Sigmoid colon (tissue), 7 donors: ENCODE data around the gene AP2A1. TPM values are rescaled to one million over a fixed set of nuclear protein-coding genes. Genes with fewer than 3 reads are reported as not detected.

ENCODE experiments used
- DNase-seq: peaks from one replicate; pipeline ENCODE4 v3.0.0-alpha.2; 2019
- H3K27ac ChIP-seq, 4 donors: fragments of 200-600 bp; sonication (generic); one replicate each; pipeline ENCODE4 v1.5.1; 2016 to 2019; ENCODE audit warnings: mild to moderate bottlenecking in 1 of 4
- H3K27me3 ChIP-seq, 3 donors: fragments of 200-600 bp; sonication (generic); one replicate each; pipeline ENCODE4 v1.5.1; 2019; ENCODE audit warnings: mild to moderate bottlenecking in 1 of 3
- H3K36me3 ChIP-seq, 4 donors: fragments of 200-600 bp; sonication (generic); one replicate each; pipeline ENCODE4 v1.5.1; 2016 to 2019
- H3K4me1 ChIP-seq, 4 donors: fragments of 200-600 bp; sonication (generic); one replicate each; pipeline ENCODE4 v1.5.1; 2017 to 2019
- H3K4me3 ChIP-seq, 4 donors: fragments of 200-600 bp; sonication (generic); one replicate each; pipeline ENCODE4 v1.5.1; 2017 to 2019; ENCODE audit warnings: mild to moderate bottlenecking in 2 of 4, moderate library complexity in 1 of 4
- H3K9me3 ChIP-seq, 4 donors: fragments of 200-600 bp in 3 of 4; sonication (generic) in 3 of 4; one replicate each; pipeline versions ENCODE4 v1.5.1 to v1.6.1; 2013 to 2019
- EP300 ChIP-seq, 4 donors: sonication (generic); formaldehyde crosslinking; IDR thresholded peaks; one replicate each; pipeline ENCODE4 v1.6.1; 2017; ENCODE audit warnings: antibody characterized with exemption in 4 of 4
- POLR2A ChIP-seq, 2 donors: fragments of 450-650 bp; IDR thresholded peaks; one replicate each; pipeline ENCODE4 v1.6.1; 2016; ENCODE audit warnings: antibody characterized with exemption in 2 of 2, mild to moderate bottlenecking in 2 of 2, moderate library complexity in 2 of 2
- POLR2AphosphoS5 ChIP-seq, 4 donors: sonication (generic); formaldehyde crosslinking; IDR thresholded peaks; one replicate each; pipeline ENCODE4 v1.6.1; 2017; ENCODE audit warnings: antibody characterized with exemption in 4 of 4
- WGBS, 2 donors: extraction: QIAGEN DNeasy Blood & Tissue Kit; methylation state at CpG; one replicate each; pipeline ENCODE4 v1.1.7; 2013; 5-methylcytosine and 5-hydroxymethylcytosine counted together
- intact Hi-C: fragments of 100-400 bp; cut with DNase I; formaldehyde crosslinking; loops from one replicate; pipeline ENCODE4 v1.15.1; 2023
- polyA plus RNA-seq, 3 donors: library from polyadenylated mRNA; stranded (reverse); fragments of 200-250 nt; gene quantifications; one replicate each; pipeline ENCODE4 v1.2.3, GENCODE V29; 2013
- total RNA-seq, 4 donors: library from RNA; depleted of rRNA; stranded (reverse); fragments of >200 nt; gene quantifications; one replicate each; pipeline ENCODE4 v1.1.0, GENCODE V29; 2016
- TF ChIP-seq, protein P1 (sequence below), 4 experiments: fragments of 450-650 bp in 3 of 4; fragments of 200-600 bp in 1 of 4; IDR thresholded peaks; one replicate each; pipeline ENCODE4 v1.5.1; 2016 to 2019; ENCODE audit warnings: antibody characterized with exemption in 4 of 4, mild to moderate bottlenecking in 3 of 4, moderate library complexity in 2 of 4
- donor health status: healthy with polysubstance abuse.
- donor health status: Bipolar disorder and iron deficiency.
- donor health status: healthy.

Gene AP2A1
- total and polyA plus RNA-seq, 7 donors, result 33.0 to 81.1 (median 50.7) TPM

DNA sequence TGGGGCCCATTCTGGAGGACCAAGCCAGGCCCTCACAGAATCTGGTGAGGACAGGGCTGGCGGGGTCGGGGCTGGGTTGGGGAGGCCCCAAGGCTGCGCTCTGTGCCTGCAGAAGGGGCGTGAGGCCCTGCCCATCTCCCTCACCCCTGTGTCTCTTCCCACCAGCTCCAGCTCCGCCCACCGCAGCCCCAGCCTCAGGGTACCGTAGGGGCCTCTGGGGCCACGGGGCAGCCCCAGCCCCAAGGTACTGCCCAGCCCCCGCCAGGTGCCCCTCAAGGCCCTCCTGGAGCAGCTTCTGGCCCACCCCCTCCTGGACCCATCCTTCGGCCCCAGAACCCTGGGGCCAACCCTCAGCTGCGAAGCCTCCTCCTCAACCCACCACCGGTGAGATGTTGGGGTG is 68.8 kb downstream of the AP2A1 start:
- DNase-seq, result no peak
- peaks cover 0 to 14% (median 7%) of the 10 kb centered on the region in 4 donors for H3K4me1 ChIP-seq
- 97 to 98% methylated on average over 12 of the region's 12 CpGs for WGBS, 2 donors
- no peak overlapping the region for H3K4me3 ChIP-seq
- intact Hi-C loops, result no loop called here
- peaks cover 40 to 88% (median 76%) of the 10 kb centered on the region in 4 donors for H3K36me3 ChIP-seq
- TF ChIP-seq POLR2A (IDR thresholded peaks at IDR 0.05) (no peak), POLR2AphosphoS5 (IDR thresholded peaks at IDR 0.05) (no peak), EP300 (IDR thresholded peaks at IDR 0.05) (no peak)
- TF ChIP-seq, protein P1, sequence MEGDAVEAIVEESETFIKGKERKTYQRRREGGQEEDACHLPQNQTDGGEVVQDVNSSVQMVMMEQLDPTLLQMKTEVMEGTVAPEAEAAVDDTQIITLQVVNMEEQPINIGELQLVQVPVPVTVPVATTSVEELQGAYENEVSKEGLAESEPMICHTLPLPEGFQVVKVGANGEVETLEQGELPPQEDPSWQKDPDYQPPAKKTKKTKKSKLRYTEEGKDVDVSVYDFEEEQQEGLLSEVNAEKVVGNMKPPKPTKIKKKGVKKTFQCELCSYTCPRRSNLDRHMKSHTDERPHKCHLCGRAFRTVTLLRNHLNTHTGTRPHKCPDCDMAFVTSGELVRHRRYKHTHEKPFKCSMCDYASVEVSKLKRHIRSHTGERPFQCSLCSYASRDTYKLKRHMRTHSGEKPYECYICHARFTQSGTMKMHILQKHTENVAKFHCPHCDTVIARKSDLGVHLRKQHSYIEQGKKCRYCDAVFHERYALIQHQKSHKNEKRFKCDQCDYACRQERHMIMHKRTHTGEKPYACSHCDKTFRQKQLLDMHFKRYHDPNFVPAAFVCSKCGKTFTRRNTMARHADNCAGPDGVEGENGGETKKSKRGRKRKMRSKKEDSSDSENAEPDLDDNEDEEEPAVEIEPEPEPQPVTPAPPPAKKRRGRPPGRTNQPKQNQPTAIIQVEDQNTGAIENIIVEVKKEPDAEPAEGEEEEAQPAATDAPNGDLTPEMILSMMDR (IDR thresholded peaks at IDR 0.05), result no peak
- no peaks in the 10 kb centered on the region for H3K9me3 ChIP-seq
- H3K27me3 ChIP-seq, result no peaks in the 10 kb centered on the region
- H3K27ac ChIP-seq, result no peak overlapping the region

DNA sequence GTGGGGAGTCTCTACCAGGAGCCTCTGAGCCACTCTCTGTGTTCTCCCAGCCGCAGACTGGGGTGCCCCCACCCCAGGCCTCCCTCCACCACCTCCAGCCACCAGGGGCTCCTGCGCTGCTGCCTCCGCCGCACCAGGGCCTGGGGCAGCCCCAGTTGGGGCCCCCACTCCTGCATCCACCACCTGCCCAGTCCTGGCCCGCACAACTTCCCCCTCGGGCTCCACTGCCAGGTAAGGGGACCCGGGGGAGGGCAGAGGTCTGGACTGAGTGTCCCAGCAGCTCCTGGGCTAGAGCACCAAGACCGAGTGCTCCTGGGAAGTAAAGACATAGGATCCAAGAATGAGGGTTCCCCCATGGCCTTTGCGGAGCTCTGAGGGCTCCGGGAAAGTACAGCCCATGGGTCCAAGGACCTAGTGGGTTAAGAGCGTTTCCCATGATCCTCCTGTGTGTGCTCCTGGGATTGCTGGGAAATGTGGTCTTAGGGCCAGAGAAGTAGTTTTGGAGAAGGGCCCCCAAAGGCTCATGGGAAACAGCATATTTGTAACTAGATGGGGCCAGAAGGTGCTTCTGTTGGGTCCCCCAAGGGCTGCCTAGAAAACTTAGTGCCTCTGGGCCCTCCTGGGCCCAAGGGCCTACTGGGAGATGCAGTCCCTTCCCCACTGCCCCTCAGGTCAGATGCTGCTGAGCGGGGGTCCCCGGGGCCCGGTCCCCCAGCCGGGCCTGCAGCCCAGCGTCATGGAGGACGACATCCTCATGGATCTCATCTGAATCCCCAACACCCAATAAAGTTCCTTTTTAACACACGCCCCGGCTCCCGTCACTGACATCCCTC is 69.6 kb downstream of the AP2A1 start:
- TF ChIP-seq POLR2AphosphoS5 (IDR thresholded peaks at IDR 0.05), result no peak
- TF ChIP-seq, protein P1 (IDR thresholded peaks at IDR 0.05), result no peak
- no peak for TF ChIP-seq EP300 (IDR thresholded peaks at IDR 0.05)
- no peak for TF ChIP-seq POLR2A (IDR thresholded peaks at IDR 0.05)
- intact Hi-C loops, result no loop called here
- Histone ChIP-seq H3K27me3 (no peaks in the 10 kb centered on the region), H3K4me3 (no peak overlapping the region), H3K9me3 (no peaks in the 10 kb centered on the region), H3K4me1 (peaks cover 0 to 16% (median 7%) of the 10 kb centered on the region in 4 donors), H3K27ac (no peak overlapping the region), H3K36me3 (peaks cover 32 to 80% (median 68%) of the 10 kb centered on the region in 4 donors)
- WGBS, 2 donors, result 97% methylated on average over 20 of the region's 20 CpGs
- no peak for DNase-seq

DNA sequence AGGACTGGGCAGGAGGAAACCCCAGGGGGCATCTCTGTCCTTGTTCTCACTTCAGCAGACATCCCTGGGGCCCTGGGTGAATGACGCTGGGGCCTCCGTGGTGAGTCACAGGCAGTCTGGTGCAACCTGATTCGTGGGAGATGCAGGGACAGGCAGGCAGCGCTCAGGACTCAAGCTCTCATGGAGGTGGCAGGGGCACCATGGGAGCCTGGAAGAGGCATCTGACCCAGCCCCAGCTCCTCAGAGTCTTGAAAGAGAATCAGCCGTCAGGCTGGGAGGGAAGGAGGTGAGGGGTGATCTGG is 70.2 kb downstream of the AP2A1 start:
- peaks cover 31 to 74% (median 62%) of the 10 kb centered on the region in 4 donors for H3K36me3 ChIP-seq

DNA sequence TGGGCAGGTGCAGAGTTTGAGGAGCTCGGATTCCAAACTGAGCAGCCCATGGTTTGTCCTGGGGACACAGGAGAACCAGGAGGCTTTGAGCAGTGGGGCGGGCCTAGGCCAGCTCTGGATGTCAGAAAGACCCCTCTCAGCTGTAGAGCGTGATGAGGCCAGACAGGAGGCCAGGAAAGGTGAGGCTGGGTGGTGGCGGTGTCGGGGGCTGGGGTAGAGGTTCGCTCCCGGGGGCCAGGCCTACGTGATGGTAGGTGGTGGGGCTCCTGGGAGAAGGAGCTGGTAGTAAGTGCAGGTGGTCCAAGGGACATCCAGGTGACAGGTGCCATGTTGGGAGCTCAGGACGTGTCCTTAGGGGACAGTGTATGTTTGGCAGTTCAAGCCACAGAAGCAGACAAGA is 70.6 kb downstream of the AP2A1 start:
- Histone ChIP-seq H3K27ac (no peak overlapping the region), H3K27me3 (no peaks in the 10 kb centered on the region), H3K4me1 (peaks cover 0 to 16% (median 7%) of the 10 kb centered on the region in 4 donors), H3K36me3 (peaks cover 31 to 69% (median 58%) of the 10 kb centered on the region in 4 donors), H3K4me3 (no peak overlapping the region), H3K9me3 (no peaks in the 10 kb centered on the region)
- intact Hi-C loops, result no loop called here
- no peak for DNase-seq
- 96 to 98% methylated on average over 9 of the region's 9 CpGs for WGBS, 2 donors
- TF ChIP-seq, protein P1 (IDR thresholded peaks at IDR 0.05), result no peak
- no peak for TF ChIP-seq EP300 (IDR thresholded peaks at IDR 0.05)
- TF ChIP-seq POLR2AphosphoS5 (IDR thresholded peaks at IDR 0.05), result no peak
- no peak for TF ChIP-seq POLR2A (IDR thresholded peaks at IDR 0.05)

More for the DNA sequence above, 70.2 kb downstream of the AP2A1 start:
- DNase-seq, result no peak
- Histone ChIP-seq H3K4me1 (peaks cover 0 to 16% (median 7%) of the 10 kb centered on the region in 4 donors), H3K9me3 (no peaks in the 10 kb centered on the region), H3K4me3 (no peak overlapping the region), H3K27ac (no peak overlapping the region), H3K27me3 (no peaks in the 10 kb centered on the region)
- no peak for TF ChIP-seq EP300 (IDR thresholded peaks at IDR 0.05)
- no peak for TF ChIP-seq POLR2A (IDR thresholded peaks at IDR 0.05)
- TF ChIP-seq, protein P1 (IDR thresholded peaks at IDR 0.05), result no peak
- TF ChIP-seq POLR2AphosphoS5 (IDR thresholded peaks at IDR 0.05), result no peak
- WGBS, 2 donors, result 91 to 95% methylated on average over 5 of the region's 5 CpGs
- intact Hi-C loops, result no loop called here
